Glomerular endothelial cell (primary cell): Measurements from ENCODE around the gene CACFD1. TPM values are rescaled to one million over a fixed set of nuclear protein-coding genes. Genes with fewer than 3 reads are reported as not detected.

ENCODE experiments used
- DNase-seq: peaks from one replicate; pipeline ENCODE4 v3.0.0-alpha.2; 2011; ENCODE audit warnings: low read depth, low spot score; ENCODE audit errors: extremely low read depth
- total RNA-seq: library from RNA; depleted of rRNA; stranded (reverse); fragments of >200 nt; gene quantifications from 2 replicates; pipeline ENCODE4 v1.2.3, GENCODE V29; 2015

Gene CACFD1
- total RNA-seq, 1 donor from 2014 or later = 12.3 TPM

DNA sequence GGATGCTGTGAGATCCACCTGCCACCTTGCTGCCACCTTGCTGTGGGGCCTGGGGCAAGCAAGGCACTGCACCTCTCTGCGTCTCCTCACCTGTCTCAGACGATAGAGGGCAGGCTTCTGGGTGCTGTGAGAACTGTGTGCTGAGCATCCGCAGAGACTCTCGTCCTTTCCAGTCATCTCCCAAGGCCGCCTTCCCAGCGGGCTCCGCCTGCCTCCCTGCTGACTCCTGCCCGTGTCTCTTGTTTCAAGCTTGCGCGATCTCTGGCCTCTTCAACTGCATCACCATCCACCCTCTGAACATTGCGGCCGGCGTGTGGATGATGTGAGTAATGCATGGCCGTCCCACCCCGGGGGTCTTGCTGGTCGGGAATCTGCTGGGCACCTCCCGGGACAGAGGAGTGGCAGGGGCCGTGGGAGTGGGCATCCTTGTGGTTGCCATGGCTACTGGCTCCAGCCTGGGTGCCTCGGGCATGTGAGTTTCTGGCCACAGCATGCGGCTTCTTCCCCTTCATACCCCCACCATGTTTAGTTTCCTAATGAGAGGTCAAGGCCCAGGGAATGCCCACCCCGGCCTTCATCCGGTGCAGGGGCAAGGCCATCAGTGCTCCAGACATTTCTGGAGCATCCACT, 3.6 kb downstream of the CACFD1 start:
- DNase-seq = no peak

DNA sequence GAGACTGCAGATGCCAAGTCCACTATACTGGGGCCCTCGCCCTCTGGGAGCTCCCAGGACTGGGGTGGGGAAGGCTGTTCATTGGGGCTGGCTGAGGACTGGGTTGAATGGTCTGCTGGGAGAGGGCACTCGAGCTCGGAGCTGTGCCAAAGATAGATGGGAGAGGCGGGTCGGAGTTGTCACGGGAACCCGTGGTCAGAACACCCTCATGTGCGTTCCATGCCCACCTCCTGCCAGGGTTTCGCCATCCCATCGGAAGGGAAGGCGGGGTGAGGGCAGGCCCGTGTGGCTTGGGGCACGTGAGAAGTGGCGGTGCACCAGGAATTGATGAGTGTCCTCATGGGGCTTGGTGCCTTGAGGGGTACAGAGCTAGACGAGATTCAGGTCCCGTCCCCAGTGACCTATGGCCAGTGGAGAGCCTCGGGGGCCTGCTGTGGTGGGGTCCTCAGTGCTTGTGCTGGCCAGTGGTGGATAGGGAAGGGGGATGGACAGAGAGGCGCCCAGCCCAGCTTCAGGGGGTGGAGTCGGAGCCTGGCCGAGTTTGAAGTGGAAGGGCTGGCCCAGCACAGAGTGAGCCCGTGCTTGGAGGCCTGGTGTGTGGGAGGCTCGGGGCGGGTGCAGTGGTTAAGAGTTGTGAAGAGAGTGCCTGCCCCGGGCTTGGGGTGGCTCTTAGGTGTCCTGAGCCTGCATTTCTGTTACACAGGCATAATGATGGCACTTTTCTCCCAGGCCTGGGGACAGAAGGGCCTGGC, 4.3 kb downstream of the CACFD1 start:
- DNase-seq = no peak

DNA sequence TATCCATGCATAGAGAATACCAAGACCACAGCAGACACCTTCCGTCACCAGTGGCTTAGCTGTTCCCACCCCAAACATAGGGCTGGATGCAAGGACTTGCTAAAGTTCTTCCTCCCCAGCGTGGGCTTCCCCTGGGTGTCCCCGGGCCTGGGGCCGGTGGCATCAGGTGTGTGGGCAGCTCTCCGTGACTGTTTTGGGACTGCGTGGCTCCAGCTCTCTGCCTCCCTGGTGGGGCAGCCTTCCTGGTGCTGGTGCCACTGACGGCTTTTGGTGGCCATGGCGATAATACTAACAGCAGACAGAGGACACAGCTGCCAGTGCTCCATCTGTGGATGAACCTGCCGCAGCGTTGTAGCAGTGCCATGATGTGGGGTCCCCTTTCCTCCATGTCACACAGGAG, 4.9 kb downstream of the CACFD1 start:
- DNase-seq = no peak

DNA sequence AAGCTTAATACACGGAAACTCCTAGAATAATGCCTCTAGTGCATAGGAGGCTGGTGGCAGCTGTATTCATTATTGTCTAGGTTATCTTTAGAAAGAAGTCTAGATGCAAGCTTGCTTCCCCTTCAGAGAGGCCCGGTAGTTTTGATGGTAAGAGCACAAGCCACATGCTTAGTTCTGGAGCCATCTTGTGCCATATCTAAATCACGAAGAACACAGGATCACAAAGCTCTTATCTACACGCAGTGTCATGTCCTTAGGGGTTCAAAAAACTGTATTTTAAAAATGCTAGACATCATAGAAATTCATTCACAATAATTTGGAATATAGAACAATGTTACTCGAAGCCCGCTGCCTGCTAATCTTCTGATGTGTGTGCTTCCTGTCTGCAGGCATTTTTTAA, 6.2 kb downstream of the CACFD1 start:
- no peak for DNase-seq

DNA sequence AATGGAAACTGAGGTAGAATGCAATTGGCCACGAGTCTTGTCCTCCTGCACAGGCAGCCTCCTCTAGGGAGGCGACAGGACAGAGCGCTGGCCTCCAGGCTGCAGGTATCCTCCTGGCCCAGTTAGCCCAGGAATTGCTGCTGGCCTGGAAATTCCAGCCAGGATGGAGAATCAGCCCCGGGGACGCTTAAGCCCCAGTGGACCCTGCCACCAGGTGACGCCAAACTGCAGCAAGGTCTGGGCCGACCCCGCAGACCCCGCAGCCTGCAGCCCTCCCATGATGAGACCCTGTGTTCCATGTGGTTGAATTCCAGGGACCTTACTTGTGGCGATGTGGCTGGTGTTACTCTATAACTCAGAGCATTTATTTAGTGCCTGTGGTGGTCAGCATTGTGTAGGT, 7.3 kb downstream of the CACFD1 start:
- DNase-seq = no peak

DNA sequence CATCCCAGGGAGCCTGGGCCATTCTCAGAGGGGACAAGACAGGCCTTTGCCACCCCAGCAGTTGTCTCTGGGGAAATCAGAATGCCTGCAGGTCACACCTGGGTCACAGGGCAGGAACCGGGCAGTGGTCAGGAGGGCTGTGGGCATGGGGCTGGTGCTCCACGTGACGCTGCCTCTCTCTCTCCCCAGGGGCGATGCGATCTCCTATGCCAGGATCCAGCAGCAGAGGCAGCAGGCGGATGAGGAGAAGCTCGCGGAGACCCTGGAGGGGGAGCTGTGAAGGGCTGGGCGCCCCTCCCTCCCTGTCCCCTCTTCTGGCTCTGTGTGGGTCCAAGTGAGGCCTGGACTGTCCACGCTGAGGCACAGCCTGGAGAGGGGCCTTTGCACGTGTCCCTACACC, 8.6 kb downstream of the CACFD1 start:
- DNase-seq = no peak

DNA sequence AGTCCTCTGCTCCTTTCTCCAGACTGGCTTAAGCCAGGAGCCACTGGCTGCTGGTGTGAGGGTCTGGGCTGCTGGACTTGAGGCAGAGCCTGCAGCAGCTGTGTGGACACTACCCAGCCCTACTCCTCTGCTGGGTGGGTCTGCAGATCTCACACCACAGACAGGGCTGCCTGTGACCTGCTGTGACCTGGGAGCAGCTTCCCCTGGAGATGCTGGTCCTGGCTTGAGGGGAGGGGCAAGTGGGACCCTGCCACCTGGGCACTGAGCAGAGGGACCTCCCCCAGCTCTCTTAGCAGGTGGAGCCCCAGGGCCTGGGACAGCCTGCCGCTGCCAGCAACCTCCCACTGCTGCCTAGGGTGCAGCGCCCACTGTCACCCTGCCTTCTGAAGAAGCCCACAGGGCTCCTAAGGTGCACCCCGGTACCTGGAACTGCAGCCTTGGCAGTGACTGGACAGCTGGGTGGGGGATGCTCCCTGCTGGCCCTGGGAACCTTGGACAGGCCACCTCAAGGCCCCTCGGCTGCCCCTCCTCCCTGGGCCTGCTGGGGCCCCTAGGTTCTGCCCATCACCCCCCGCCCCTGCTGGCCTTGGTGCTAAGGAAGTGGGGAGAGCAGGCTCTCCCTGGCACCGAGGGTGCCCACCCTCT, 9.1 kb downstream of the CACFD1 start:
- no peak for DNase-seq

DNA sequence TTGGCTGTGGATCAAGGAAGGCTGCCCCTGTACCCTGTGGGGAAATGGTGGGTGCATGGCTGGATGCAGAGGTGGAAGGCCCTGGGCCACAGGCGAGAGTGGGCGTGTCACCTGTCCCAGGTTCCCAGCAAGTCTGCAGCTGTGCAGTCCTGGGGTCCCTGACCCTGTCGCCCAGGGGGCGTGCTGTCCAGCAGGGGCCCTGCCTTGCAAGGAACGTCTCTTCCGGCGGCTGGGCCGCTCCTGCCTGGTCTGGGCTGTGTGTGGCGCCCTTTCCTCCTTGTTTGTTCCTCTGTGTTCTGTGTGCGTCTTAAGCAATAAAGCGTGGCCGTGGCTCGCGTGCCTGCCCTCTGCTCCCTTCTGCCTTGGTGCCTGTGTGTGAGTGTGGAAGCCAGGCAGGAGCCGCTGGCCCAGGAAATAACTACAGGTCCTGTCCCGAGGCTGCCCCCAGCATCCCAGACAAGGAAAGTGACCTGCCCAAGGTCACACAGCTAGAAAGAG, 10.7 kb downstream of the CACFD1 start:
- DNase-seq = no peak

DNA sequence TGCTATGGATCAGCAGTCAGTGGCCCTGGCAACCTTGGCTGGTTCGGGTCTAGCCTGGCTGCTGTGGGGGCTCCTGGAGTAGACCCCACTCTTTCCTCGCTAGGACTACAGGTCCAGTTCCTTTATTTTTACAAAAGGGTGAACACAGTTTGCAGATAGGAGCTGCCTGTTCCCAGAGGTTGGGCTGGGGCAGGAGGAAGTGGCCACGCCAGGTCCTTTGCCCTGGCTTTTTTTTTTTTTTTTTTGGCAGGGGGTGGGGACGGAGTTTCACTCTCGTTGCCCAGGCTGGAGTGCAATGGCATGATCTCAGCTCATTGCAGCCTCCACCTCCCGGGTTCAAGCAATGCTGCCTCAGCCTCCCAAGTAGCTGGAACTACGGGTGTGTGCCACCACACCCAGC, 11.2 kb downstream of the CACFD1 start:
- no peak for DNase-seq

DNA sequence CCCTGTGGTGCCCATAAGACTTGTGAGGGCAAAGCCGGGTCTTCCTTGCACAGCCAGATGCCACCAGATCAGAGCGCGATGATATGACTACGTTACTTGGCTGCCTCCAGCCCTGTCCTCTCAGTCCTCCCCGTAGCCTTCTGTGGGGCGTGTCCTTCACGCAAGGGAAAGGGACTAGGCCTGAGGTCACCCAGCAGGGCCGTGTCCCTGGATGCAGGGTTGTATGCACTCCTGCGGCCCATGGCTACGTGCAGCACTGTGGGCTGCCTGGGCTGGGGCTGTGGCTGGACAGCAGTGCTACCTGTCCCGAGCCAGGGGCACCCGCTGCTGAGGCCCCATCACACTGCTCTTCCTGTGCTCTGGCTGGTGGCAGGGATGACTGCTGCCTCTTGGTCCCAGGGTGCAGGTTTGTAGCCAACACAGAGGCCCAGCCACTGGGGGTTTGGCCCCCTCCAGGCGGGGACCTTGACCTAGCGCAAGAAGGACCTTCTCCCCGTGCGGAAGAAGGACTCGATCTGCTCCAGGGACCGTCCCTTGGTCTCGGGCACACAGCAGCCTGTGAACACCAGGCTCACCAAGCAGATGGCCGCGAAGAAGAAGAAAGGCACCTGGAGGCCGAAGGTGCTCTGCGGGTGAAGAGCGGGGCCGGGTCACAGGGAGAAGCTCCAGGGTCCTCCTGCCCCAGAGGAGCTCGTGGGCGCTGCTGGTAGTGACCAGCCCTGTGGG, 11.9 kb downstream of the CACFD1 start:
- no peak for DNase-seq

DNA sequence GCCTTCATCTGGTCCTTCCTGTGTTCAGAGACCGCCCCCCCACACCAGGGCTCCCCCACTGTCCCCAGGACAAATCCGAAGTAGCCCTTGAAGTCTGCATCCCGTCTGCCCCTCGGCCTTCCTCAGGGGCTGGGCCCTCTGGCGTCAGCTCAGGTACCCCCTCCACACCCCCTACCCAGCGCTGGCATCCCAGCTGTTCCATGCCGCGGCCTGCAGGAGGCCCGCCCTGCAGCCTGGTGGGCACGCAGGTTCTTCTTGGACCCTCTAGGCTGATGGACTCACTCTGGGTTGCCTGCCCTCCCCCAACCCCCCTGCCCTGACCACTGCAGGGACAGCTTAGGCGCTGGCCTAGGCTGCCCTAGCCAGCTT, 12.5 kb downstream of the CACFD1 start:
- DNase-seq = no peak

DNA sequence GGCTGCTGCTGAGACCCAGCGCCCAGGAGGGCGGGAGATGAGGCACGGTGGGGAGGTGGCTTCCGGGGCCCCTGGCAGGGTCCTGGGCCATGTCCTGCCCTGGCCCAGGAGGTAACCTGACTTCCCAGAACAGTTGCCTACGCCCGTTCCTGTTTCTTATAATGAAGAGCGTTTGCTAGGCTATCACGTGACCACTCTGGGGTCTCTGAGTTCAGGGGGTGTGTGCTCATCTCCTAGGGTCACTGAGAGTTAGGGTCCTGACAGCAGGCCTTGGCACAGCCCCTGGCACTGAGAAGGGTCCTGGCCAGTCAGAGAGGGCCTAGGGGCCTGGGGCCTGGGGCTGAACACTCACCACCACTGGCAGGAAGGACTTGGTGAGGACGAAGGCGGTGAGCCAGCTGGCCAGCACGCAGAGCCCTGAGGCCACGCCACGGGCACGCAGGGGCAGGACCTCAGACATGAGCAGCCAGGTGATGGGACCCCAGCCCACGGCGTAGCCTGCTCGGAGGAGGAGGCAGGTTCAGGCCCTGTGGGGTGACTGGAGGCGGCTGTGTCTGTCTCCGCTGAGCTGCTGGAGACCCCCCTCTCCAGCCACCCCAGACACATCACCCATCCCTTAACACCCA, 13.1 kb downstream of the CACFD1 start:
- DNase-seq = no peak

DNA sequence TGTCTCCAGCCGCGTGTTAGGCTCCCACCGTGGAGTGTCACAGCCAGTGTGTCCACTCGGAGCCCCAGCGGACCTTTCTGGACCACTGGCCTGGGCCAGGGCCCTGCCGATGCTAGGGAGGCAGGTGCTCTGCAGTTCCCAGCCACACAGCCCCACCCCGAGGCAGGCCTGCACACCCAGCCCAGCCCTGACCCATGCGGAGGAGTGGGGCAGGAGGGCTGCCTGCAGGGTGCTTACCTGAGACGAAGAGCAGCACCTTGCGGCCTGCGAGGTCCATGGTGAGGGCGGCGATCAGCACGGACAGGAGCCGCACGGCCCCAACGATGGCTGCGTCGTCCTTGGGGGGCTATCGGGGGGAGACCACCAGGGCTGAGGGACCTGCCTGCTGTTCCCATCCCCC, 14.0 kb downstream of the CACFD1 start:
- DNase-seq = no peak

DNA sequence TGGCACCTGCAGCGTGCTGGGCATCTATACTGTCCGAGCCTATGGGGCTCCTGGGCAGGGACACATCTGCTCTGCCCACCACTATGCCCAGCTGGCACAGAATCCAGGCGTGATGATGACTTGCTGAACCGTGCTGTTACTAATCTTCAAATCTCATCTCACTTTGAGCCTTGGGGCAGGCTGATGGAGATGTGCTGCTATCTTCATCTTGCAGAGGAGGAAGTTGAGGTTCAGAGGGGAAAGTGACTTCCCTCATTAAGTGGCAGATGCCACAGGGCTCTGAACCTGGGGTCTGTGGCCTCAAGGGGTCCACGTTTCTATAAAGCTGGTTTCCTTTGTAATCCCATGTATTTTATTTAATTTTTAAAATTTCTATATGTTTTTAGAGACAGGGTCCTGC, 14.4 kb downstream of the CACFD1 start:
- no peak for DNase-seq

DNA sequence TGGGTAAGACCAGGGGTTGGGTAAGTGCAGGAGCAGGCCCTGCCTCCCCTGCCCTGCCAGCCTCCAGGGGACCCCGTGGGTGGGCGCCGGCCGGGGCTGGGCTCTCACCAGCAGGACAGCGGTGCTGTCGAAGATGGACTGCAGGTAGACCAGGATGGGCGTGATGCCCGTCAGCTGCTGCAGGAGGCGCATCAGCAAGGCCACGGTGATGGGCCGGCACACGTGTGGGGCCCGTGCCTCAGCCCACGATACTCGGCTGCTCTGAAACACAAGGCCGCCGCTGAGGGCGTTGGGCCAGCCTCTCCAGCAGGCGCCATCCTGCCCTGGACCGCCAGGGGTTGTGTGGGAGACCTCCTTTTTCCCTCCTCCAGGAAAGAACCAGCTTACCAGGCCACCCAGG, 15.1 kb downstream of the CACFD1 start:
- DNase-seq = no peak

DNA sequence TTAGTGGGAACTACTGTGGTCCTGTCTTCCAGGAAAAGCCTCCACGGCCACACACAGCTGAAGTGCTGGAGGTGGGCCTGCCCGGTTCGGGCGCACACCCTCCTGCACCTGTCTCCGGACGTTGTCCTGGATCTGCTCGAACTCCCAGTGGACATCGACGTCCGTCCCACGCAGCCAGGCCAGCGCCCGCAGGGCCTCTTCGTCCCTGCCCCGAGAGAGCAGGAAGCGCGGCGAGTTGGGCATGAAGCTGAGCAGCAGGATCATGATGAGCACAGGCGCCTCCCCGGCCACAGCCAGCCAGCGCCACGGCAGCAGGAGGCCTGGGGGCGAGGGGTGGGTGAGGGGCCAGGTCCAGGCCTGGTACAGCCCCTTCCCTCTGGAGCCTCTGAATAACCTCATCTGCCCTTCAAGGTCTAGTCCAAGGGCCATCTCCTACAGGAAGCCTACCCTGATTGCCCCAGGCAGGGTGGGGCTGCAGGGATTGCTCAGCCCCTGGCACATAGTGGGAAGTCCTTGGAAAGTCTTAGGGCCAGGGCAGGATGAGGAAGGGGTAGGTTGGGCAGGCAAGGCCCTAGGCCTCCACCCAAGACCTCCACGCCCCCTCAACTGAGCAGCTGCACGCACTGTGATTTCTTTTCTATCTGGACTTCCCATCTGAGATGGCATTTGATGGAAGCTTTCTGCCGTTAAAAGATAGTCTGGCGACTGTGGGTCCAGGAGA, 15.7 kb downstream of the CACFD1 start:
- DNase-seq = no peak

DNA sequence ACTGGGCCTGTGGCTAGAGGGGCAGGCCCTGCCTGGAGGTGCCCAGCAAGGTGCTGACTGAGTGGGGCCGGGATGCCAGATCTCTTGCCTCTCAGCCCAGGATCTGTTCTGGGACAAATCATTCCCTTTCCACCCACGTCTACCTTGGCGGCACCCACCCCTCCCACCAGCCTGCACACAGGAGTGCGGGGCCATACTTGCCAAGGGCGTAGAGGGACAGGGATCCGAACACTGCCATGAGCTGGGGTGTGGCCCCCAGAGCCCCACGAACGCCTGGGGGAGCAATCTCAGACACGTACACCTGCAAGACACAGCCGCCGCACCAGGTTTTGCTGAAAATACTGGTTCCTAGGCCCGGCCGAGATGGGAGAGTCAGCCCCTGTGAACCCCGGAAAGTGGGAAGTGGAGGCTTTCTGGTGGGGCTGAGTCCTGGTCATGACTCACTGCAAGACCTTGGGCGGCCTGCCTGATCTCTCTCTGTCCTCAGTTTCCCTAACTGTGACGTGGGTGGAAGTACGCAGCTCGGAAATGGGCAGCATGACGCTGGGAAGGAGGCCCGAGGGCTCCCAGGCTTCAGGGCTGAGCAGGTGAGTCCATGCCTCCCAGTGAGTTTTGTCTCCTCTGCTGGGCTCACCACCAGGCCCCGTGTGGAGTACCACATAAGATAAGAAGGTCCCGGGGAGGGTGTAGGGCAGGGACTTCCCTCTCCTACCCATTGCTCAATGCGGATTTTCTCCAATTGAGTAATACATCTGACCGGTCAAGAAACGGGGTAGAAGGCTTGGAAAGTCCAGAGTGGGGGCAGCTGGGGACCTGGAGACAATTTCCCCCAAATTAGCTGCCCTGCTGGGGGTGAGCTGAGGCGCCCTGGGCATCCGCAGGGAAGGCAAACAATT, 16.5 kb downstream of the CACFD1 start:
- no peak for DNase-seq

DNA sequence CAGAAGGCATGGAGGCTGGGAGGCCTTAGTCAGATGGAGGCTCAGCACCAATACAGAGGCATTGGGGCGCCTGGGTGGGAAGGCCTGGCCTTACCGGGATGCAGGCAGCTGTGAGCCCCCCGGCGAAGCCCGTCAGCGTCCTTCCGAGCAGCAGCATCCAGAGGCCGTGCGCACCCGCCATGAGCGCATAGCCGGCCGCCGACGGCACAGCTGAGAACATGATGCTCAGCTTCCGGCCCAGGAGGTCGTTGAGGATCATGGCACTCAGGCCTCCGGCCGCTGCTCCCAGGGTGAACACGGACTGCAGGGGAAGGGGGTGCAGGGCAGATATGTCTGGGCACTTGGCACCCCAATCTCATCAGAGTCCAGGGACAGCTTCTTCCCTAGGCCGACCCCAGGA, 17.2 kb downstream of the CACFD1 start:
- DNase-seq = no peak

DNA sequence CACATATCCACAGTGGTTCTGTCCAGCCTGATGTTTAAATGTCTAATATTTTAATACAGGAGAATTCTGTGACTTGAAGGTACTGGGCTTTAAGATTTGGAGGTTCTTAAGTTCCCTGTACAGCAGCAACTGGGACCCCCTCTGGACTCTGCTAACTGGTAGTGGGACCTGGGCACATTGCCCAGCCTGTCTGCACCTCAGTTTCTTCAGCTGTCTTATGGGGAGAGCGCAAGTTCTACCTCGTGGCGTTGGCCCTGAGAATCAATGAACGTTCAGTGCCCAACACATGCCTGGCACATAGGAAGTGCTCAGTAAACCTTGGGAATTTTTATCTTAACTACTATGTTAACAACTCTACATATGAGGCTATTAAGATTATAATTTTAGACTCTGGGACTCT, 17.7 kb downstream of the CACFD1 start:
- DNase-seq = no peak
